K562 (cell line): ENCODE data around the gene CEP290. TPM values are rescaled to one million over a fixed set of nuclear protein-coding genes. Genes with fewer than 3 reads are reported as not detected.
A peak's percentile ranks its signal among the peaks of the same experiment; 100 is the strongest.

Experiments used
- ARNT ChIP-seq, 2 experiments: fragments of 450-650 bp; IDR thresholded peaks; 2 replicates each; pipeline ENCODE4 v1.6.1; 2016; ENCODE audit warnings: mild to moderate bottlenecking in 1 of 2
- CBFA2T2 ChIP-seq: fragments of 450-650 bp; conservative IDR thresholded peaks from 2 replicates; pipeline ENCODE4 v1.6.1; 2017; ENCODE audit warnings: mild to moderate bottlenecking
- FOXA3 ChIP-seq, 2 experiments: fragments of 450-650 bp in 1 of 2; sonication (generic) in 1 of 2; formaldehyde crosslinking; IDR thresholded peaks in 1 of 2; conservative IDR thresholded peaks in 1 of 2; 2 replicates each; pipeline versions ENCODE4 v1.4.0 to v1.8.0; 2020 to 2022; ENCODE audit warnings: mild to moderate bottlenecking in 2 of 2, missing genetic modification reagents in 1 of 2
- HDAC8 ChIP-seq: fragments of 450-650 bp; IDR thresholded peaks from 2 replicates; pipeline ENCODE4 v1.6.1; 2016; ENCODE audit warnings: mild to moderate bottlenecking, missing genetic modification characterization, moderate library complexity, missing compliant biosample characterization
- HOXB6 ChIP-seq: fragments of 250-450 bp; sonication (Bioruptor Pico); IDR thresholded peaks from 2 replicates; pipeline ENCODE4 v1.5.1; 2022; ENCODE audit warnings: mild to moderate bottlenecking, borderline replicate concordance
- JUND ChIP-seq, 2 experiments: IDR thresholded peaks; 2 replicates in 1 of 2; 3 replicates in 1 of 2; pipeline ENCODE4 v1.6.1; 2011; ENCODE audit warnings: borderline replicate concordance in 2 of 2, low read depth in 2 of 2, low read length in 2 of 2, improper control_type of control experiment in 1 of 2, missing biosample characterization in 1 of 2, missing genetic modification characterization in 1 of 2, missing genetic modification reagents in 1 of 2
- KAT8 ChIP-seq: fragments of 450-650 bp; IDR thresholded peaks from 2 replicates; pipeline ENCODE4 v1.6.1; 2016; ENCODE audit warnings: low read depth, mild to moderate bottlenecking
- NR4A1 ChIP-seq, 2 experiments: fragments of 250-450 bp in 1 of 2; fragments of 450-650 bp in 1 of 2; sonication (Bioruptor Pico) in 1 of 2; IDR thresholded peaks; 2 replicates each; pipeline versions ENCODE4 v1.4.0 to v1.6.1; 2016 to 2020; ENCODE audit warnings: mild to moderate bottlenecking in 2 of 2, missing compliant biosample characterization in 1 of 2, missing genetic modification characterization in 1 of 2, moderate library complexity in 1 of 2
- NRF1 ChIP-seq, 2 experiments: fragments of 450-650 bp; IDR thresholded peaks in 1 of 2; conservative IDR thresholded peaks in 1 of 2; 2 replicates each; pipeline ENCODE4 v1.6.1; 2014; ENCODE audit warnings: mild to moderate bottlenecking in 2 of 2
- RBM15 ChIP-seq: fragments of 200-400 bp; formaldehyde crosslinking; IDR thresholded peaks from 2 replicates; pipeline ENCODE4 v1.6.1; 2018; ENCODE audit warnings: mild to moderate bottlenecking, low read length, moderate library complexity; ENCODE audit not compliant: insufficient read depth
- RBM17 ChIP-seq: fragments of 200-400 bp; formaldehyde crosslinking; IDR thresholded peaks from 2 replicates; pipeline ENCODE4 v1.6.1; 2017; ENCODE audit warnings: low read depth, mild to moderate bottlenecking, low read length, borderline replicate concordance
- SIX5 ChIP-seq, 2 experiments: IDR thresholded peaks; 2 replicates each; pipeline ENCODE4 v1.6.1; 2011; ENCODE audit warnings: low read length in 2 of 2, borderline replicate concordance in 1 of 2, low read depth in 1 of 2, mild to moderate bottlenecking in 1 of 2, moderate library complexity in 1 of 2; ENCODE audit not compliant: insufficient read depth in 1 of 2
- SP1 ChIP-seq: sonication (generic); formaldehyde crosslinking; IDR thresholded peaks from 2 replicates; pipeline ENCODE4 v1.8.1; 2022; ENCODE audit warnings: mild to moderate bottlenecking, missing genetic modification reagents
- SRSF3 ChIP-seq: fragments of 200-400 bp; formaldehyde crosslinking; IDR thresholded peaks from 2 replicates; pipeline ENCODE4 v1.6.1; 2016; ENCODE audit warnings: mild to moderate bottlenecking, low read length, moderate library complexity; ENCODE audit not compliant: insufficient read depth
- ZEB2 ChIP-seq: fragments of 450-650 bp; IDR thresholded peaks from 2 replicates; pipeline ENCODE4 v1.6.1; 2016
- ZNF184 ChIP-seq: sonication (generic); formaldehyde crosslinking; IDR thresholded peaks from 2 replicates; pipeline ENCODE4 v1.5.0; 2020; ENCODE audit warnings: missing genetic modification reagents
- ZNF311 ChIP-seq: fragments of 250-450 bp; sonication (Bioruptor Pico); IDR thresholded peaks from 2 replicates; pipeline ENCODE4 v1.4.0; 2020; ENCODE audit warnings: mild to moderate bottlenecking, moderate library complexity
- ZNF561 ChIP-seq: fragments of 450-650 bp; formaldehyde crosslinking; conservative IDR thresholded peaks from 2 replicates; pipeline ENCODE4 v1.4.0; 2020; ENCODE audit warnings: mild to moderate bottlenecking, moderate library complexity
- polyA plus RNA-seq, 8 experiments: library from polyadenylated mRNA; depleted of rRNA in 4 of 8; stranded (reverse) in 5 of 8; unstranded in 3 of 8; fragments of >200 nt; fragmentation: Nextera tagmentation in 2 of 8; fragmentation: Illumina TruSeq in 1 of 8; extraction: Ambion mirVana in 2 of 8; extraction: Trizol in 1 of 8; gene quantifications; 2 replicates each; pipeline versions ENCODE4 v1.2.1 to v1.2.3, GENCODE V29; 2011 to 2014; ENCODE audit warnings: inconsistent platforms in 1 of 8, missing spikeins in 1 of 8
- total RNA-seq, 7 experiments: library from RNA; depleted of rRNA in 6 of 7; stranded (reverse); fragments of >200 nt in 6 of 7; fragmentation: Illumina TruSeq in 2 of 7; extraction: Trizol in 2 of 7; gene quantifications; 2 replicates each; pipeline versions ENCODE4 v1.2.1 to v1.2.3, GENCODE V29; 2011 to 2021; ENCODE audit warnings: low replicate concordance in 1 of 7
- TF ChIP-seq, protein P1 (sequence below): sonication (generic); formaldehyde crosslinking; IDR thresholded peaks from 2 replicates; pipeline ENCODE4 v1.9.0; 2022; ENCODE audit warnings: mild to moderate bottlenecking, missing genetic modification reagents
- TF ChIP-seq, protein P2 (sequence below): sonication (generic); formaldehyde crosslinking; IDR thresholded peaks from 2 replicates; pipeline ENCODE4 v1.8.0; 2022; ENCODE audit warnings: missing genetic modification reagents, mild to moderate bottlenecking, moderate library complexity, borderline replicate concordance
- TF ChIP-seq, protein P3 (sequence below): IDR thresholded peaks from 3 replicates; pipeline ENCODE4 v1.6.1; 2011; ENCODE audit warnings: borderline replicate concordance, mild to moderate bottlenecking, moderate library complexity; ENCODE audit not compliant: insufficient read length; ENCODE audit errors: extremely low read depth

The CEP290 gene
- total and polyA plus RNA-seq, 9 of the 15 experiments (the other 6 are each of a cell fraction or from before 2014, with no cell fraction given), result 7.2 to 19.4 (median 18.1) TPM

DNA sequence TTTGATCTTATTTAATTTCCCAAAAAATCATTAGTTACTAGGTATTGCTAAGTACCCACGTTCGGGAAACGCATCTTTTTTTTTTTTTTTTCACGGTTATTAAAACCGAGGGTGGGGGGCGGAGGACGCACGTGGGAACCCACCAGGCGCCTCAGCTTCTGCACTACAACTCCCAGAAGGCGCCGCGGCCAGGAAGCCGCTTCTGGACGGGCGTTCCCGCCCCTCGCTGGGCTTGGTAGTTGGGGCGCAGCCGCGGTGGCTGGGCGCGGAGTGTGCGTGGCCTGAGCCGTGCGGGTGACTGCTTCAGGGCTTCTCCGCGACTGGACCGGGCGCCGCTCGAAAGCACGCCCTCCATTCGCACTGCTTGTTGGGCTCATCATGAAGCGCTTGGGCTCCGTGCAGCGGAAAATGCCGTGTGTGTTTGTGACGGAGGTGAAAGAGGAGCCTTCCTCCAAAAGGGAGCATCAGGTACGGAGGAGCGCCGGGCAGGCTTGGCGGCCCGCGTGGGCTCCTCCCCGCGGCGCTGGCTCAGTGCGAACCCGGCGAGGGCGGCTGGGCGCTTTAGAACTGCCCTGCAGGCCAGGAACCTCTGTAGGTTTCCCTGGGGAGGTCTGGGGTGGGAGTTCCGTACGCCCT lies 106.5 kb downstream of the CEP290 start (continued):
- no peak for TF ChIP-seq NR4A1 (CRISPR knock-in tag; IDR thresholded peaks at IDR 0.05)
- no peak for TF ChIP-seq NR4A1 (tag; IDR thresholded peaks at IDR 0.05)
- TF ChIP-seq CBFA2T2, result no peak
- TF ChIP-seq, protein P1, sequence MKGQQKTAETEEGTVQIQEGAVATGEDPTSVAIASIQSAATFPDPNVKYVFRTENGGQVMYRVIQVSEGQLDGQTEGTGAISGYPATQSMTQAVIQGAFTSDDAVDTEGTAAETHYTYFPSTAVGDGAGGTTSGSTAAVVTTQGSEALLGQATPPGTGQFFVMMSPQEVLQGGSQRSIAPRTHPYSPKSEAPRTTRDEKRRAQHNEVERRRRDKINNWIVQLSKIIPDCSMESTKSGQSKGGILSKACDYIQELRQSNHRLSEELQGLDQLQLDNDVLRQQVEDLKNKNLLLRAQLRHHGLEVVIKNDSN (CRISPR knock-in tag), result peak; percentile 66
- no peak for TF ChIP-seq ZNF184
- TF ChIP-seq, protein P2, sequence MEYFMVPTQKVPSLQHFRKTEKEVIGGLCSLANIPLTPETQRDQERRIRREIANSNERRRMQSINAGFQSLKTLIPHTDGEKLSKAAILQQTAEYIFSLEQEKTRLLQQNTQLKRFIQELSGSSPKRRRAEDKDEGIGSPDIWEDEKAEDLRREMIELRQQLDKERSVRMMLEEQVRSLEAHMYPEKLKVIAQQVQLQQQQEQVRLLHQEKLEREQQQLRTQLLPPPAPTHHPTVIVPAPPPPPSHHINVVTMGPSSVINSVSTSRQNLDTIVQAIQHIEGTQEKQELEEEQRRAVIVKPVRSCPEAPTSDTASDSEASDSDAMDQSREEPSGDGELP, result peak; percentile 88
- TF ChIP-seq ARNT (IDR thresholded peaks at IDR 0.05), result peak in 1 of 2 experiments; percentile 51; a peak in 1 of 4 replicates
- no peak for TF ChIP-seq FOXA3 (CRISPR knock-in tag; conservative IDR thresholded peaks at IDR 0.05 in 1 of 2, IDR thresholded peaks at IDR 0.05 in 1 of 2)
- TF ChIP-seq SRSF3, result no peak
- TF ChIP-seq, protein P3, sequence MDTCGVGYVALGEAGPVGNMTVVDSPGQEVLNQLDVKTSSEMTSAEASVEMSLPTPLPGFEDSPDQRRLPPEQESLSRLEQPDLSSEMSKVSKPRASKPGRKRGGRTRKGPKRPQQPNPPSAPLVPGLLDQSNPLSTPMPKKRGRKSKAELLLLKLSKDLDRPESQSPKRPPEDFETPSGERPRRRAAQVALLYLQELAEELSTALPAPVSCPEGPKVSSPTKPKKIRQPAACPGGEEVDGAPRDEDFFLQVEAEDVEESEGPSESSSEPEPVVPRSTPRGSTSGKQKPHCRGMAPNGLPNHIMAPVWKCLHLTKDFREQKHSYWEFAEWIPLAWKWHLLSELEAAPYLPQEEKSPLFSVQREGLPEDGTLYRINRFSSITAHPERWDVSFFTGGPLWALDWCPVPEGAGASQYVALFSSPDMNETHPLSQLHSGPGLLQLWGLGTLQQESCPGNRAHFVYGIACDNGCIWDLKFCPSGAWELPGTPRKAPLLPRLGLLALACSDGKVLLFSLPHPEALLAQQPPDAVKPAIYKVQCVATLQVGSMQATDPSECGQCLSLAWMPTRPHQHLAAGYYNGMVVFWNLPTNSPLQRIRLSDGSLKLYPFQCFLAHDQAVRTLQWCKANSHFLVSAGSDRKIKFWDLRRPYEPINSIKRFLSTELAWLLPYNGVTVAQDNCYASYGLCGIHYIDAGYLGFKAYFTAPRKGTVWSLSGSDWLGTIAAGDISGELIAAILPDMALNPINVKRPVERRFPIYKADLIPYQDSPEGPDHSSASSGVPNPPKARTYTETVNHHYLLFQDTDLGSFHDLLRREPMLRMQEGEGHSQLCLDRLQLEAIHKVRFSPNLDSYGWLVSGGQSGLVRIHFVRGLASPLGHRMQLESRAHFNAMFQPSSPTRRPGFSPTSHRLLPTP, result no peak
- no peak for TF ChIP-seq ZNF311 (CRISPR knock-in tag)
- TF ChIP-seq KAT8, result no peak
- TF ChIP-seq JUND (IDR thresholded peaks at IDR 0.05; ENCODE audit: borderline replicate concordance, low read depth, low read length), result 0 out of 2 replicates have a peak, but pooled peaks have one; percentile 28
- TF ChIP-seq JUND (tag; IDR thresholded peaks at IDR 0.05; ENCODE audit: borderline replicate concordance, low read depth, low read length), result no peak
- TF ChIP-seq HOXB6 (CRISPR knock-in tag), result no peak
- no peak for TF ChIP-seq RBM17
- peak; percentile 23; the same call in 1 of the 2 replicates for TF ChIP-seq SP1 (CRISPR knock-in tag)
- TF ChIP-seq ZEB2, result peak; percentile 34; the same call in 1 of the 2 replicates
- TF ChIP-seq NRF1 (conservative IDR thresholded peaks at IDR 0.05 in 1 of 2, IDR thresholded peaks at IDR 0.05 in 1 of 2), result peak; percentile 88 to 91
- no peak for TF ChIP-seq HDAC8 (tag)
- no peak for TF ChIP-seq ZNF561 (CRISPR knock-in tag)
- peak; percentile 53 to 70 for TF ChIP-seq SIX5 (IDR thresholded peaks at IDR 0.05; ENCODE audit: borderline replicate concordance in 1 of 2, insufficient read depth in 1 of 2, low read depth in 1 of 2, low read length in 2 of 2)
- TF ChIP-seq RBM15, result no peak
